HG02973 (cell line): ENCODE measurements around the gene FRMD3.

ENCODE experiments used
- ATAC-seq: cut with Tn5 transposase; IDR thresholded peaks from one replicate; pipeline ENCODE4 v1.9.1; 2021; ENCODE audit warnings: moderate library complexity; ENCODE audit not compliant: unreplicated experiment

FRMD3 gene

DNA sequence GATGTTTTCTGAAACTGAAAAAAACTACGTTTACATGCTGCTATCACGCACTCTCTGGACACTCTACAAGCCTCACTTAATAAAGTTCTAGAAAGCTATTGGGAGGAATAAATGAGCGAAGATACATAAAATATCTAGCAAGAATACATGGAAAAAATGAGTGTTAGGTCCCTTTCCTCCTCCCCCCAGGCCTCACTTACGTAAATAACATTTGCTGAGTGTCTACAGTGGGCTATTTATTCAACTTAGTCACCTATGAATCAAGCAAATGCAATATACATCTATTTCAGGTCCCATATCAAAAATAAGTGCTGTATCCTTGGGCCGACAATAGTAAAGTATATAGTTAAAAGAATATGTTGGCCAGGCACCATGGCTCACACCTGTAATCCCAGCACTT is 62.5 kb downstream of the FRMD3 start:
- no peak for ATAC-seq

DNA sequence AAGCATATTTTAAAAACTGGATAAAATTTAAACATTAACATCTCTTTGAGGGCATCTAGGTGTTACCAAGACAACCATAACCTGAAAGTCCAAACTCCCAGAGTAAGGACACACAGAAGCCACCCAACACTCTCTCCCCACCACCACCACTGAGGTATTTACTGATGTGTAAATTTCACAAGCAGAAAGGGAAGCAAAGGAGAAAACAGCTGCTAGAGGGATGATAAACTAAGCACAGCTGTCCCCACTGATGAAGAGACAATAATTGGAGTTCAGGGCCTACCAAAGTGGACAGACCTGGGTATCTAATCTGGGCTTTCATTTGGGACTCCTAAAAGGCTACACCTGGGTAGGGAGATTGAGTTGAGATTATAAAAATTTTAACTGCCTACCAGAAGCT is 63.6 kb downstream of the FRMD3 start:
- ATAC-seq, result no peak

DNA sequence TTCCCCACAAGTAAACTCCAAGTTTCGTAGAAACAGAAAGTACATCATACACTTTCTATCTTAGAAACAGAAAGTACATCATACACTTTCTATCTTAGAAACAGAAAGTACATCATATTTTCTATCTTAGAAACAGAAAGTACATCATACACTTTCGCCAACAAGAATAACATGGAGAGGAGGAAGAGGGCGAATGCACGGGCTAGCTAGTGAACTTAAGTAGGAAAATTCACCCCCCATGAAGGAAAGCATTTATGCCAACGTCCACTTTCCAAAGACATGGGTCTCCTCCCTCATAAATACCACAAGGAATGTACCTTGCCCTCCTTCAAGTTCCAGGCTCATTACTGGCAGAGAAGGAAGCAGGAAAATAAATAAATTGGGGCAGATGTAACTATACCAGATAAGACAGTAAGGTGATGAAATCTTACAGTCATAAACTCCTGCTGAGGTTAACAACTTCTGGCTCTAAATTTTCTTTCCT is 64.7 kb downstream of the FRMD3 start:
- peak; percentile 98 for ATAC-seq

DNA sequence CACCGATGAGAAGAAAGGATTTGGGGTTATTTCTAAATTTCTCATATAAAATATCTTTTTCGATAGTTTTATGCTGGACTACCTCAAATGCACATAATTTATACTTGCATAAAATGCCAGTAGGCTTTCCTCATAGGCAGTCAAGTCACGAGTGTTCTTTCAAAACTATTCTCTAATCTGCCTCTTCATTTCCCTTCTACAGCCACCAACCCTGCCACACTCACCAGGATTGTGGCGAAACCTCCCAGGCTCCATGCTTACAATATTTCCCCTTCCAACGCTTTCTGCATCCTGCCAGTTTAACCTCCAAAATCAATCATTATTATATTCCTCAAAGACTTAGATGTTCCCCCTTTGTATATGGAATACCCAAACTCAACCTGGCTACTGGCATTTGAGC is 65.4 kb downstream of the FRMD3 start:
- no peak for ATAC-seq

DNA sequence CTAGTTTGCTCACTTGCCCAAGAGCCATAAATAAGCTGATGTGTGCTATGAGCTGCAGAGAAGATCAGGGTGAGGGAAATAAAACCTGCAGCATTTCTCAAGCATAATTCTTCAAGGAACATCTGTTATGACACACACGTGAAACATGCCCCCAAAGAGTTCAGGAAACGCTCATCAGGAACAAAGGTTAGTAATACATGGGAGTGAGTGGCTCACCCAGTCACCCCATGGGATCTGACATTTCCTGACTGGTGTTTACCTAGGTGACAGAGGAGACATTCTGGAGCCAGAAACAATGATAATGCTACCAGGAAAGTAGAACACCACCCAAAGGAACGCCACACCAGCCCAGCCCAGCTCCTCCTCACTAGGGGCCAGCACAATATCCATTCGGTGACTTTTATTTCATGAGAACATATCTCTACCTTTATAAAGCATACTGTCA is 66.0 kb downstream of the FRMD3 start:
- no peak for ATAC-seq

DNA sequence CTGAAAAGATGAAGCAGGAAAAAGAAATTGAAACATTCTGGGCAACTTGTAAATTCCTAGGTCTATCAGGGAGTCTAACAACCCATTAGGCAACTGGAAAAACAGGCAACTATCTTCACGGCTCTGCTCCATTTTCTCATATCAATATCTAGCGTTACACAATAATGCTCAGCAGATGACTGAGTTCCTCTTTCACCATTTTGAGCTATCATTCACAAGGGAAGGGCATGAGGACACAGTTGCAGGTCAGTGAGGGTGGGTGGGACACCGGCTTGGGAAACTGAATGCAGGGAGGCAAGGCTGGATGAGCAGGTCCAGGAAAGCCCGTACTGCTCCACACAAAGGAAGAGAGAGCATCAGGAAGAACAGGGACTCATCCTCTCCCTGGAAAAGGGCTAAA is 67.0 kb downstream of the FRMD3 start:
- ATAC-seq, result no peak

DNA sequence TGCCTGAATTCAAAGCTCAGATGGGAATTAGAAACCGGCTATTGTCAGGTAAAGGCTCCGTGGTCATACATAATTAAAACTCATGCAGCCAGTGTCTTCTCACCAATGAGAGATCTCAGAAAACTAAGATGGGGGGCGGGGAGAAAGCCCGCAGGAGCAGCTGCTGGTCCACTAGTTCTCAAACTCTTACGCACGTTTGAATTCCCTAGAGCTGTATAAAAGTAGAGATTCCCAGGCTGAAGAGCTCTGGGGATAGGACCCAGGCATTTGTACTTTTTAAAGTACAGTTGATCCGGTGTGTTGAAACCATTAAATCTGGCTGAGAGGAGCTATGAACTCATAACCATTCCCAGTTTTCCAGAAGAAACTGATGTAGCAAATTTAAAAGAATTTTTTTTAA is 68.5 kb downstream of the FRMD3 start:
- ATAC-seq, result no peak

DNA sequence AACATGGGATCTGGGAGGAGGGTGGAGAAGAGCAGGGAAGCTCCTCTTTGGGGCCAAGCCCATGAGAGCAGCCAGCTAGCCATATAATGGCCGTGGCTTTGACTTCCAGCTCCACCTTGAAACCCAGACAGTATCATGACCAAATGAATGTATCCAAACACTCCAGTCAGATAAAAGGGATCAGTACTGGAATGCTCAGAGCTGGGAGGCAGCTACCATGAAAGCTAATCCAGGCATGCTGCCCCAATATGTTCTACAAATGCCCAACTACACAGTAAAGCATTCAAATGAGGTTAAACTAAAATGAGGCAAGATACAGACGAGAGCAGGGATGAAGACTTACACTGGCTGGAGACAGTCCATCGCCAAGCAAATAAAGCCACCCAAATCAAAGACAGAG is 69.4 kb downstream of the FRMD3 start:
- no peak for ATAC-seq

DNA sequence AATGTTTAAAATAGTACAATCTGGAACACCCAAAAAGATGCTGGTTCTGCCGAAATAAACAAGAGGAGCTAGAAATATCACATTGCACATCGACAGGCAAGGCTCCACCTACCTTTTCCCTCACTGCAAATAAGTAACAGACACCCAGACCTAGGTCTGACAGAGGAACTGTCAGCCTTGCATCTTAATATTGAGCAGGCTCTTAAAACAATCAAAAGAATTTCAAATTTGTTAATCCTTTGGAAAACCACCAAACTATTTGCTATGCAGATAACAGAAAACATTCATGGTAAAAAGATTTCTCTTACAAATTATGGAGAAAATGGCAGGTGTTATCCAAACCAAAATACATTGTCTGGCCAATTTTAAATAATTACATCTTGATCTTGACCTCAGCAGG is 71.3 kb downstream of the FRMD3 start:
- no peak for ATAC-seq

DNA sequence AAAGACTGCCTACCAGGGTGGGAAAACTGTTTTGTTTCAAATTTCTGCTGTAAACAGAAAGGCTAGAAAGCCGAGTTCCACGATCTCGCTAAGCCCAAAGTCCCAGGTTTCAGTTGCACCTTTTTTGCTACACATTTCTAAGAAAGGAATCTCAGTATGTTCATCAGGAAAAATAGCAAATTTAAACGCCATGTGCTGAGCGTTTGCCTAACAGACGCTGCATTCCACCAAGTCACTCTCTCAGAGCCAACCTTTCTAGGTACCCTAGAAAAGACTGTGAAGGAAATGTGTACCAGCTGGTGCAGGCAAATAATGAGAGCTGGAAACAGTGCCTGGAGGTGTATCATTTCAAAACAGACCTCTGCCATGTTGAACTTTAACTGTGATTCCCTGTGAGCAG is 71.8 kb downstream of the FRMD3 start:
- no peak for ATAC-seq

DNA sequence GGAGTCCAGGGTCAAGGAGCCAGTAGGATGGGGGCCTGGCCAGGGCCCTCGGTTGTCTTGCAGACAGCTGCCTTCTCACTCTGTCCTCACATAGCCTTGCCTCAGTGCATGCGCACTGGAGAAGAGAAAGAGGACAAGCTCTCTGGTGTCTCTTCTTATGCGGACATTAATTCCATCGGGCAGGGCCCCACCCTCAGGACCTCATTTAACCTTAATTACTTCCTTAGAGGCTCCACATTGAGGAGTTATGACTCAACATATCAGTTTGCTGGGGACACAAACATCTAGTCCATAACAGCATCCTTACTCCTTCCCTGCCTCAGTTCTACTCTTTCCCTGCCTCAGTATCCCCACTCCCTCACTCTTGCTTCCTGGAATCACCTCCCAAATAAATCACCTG is 78.4 kb downstream of the FRMD3 start:
- ATAC-seq, result no peak

DNA sequence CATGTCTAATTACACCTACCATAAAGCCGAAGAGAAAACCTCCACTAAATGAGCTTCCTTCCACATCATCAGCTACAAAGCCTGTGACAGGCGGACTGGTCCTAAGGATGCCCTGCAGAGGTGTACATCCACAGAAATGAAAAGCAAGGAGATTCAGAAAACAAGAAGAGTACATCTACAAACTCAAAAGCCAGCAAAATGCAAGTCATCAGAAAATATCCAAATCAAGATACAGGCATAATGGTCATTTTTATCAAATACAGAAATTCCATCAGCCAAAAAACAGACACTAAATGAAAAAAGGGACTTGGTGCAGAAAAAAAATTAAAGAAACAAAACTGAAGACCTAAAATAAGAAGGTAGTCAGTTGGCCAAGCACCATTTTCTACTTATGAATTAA is 79.7 kb downstream of the FRMD3 start:
- ATAC-seq, result no peak

DNA sequence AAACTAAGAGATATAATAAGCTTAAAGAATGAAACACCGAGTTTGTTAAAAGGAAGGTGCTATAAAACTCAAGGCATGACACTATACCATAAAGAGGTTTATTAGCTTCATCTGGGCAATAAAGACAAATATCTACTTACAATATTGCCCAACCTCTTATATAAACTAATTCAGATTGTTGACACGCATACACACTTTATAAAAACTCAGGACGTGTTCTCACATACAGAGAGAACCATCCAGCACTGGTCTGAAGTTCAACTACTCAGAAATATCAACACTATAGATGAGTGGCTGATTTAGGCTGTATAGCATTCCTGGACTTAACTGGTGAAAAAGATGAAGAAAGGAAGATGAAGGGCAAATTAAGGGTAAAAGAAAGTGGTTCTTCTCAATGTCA is 81.2 kb downstream of the FRMD3 start:
- ATAC-seq, result no peak

DNA sequence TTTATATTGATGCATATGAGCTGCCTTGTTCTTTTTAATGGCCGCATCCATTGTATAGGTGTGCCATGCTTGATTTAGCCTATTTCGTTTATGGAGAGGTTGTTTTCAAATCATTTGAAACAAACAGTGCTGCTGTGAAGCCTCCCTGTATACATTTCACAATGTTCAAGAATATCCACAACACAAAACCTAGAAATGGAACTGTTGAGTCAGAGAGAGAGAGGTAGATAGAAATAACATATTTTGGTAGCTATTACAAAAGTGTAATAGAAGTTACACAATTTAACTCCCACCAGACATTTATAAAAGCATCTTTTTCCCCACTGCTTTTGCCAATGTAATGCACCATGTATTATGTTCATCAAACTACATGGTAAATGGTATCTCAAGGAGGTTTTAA is 82.0 kb downstream of the FRMD3 start:
- no peak for ATAC-seq

DNA sequence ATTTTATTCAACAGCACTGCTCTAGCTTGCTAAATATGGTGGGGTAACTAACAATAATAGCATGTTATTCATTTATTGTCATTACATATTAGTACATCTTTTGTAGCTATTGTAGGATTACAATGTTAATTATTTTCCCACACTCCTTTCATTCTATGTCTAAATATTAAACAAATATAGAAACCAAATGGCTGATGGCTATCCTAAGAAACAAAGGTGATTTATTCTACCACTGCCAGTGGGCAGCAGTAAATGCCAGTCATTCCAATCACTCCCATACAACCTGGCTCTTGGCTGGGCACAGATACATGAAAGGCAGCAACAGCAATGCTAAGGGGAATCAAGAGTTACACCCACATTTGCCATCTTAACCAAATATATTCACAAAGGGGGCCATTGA is 84.1 kb downstream of the FRMD3 start:
- no peak for ATAC-seq

DNA sequence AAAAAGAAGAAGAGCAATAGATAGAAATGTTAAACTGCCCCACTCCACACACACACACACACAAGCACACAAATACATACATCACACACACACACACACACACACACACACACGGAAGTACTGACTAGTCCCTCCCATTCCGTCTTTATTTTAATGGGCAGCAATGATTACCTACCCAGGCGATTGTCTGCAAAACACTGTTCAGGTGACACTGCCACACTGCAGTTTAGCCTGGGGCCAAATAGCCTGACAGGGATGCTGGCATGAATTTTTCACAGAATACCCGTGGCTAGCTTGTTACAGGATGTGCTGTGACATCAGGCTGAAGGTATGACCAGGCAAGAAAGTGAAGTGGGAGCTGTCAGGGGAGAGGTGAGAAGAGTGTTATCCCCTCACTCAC is 86.9 kb downstream of the FRMD3 start:
- ATAC-seq, result no peak

DNA sequence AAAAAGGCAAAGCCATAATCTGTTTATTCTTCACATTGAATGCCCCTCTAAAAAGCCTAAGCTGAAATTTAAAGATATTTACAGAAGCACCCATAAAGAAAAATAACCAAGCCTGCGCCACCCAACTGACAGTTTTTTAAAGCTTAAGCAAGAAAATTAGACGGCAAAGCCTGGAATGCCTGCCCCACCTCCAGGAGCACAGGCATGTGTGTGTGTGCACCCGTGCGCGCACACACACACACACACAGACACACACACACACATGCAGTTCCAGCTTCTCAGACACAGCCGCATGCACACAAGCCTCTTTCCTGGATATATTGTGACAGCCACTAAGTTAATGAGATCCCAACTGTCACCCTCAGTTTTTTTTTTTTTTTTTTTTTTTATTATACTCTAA is 88.2 kb downstream of the FRMD3 start:
- no peak for ATAC-seq

DNA sequence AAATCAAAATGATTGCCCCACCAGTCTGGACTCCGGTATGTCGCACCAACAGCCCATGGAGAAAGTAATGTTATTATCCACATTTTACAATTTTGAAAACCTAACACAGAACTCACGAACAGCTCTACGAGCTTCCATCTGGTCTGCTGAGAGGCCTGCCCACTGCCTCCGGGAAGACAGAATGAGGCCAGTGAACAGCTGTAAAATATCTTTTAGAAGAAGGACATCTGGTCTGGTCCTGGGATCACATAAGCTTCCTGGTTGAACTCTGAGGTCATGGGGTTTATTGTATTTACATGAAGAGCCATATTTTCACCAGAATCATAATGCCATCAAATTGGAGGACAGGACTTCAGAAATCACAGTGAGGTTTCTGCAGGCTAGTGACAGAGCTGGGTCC is 89.0 kb downstream of the FRMD3 start:
- ATAC-seq, result no peak

DNA sequence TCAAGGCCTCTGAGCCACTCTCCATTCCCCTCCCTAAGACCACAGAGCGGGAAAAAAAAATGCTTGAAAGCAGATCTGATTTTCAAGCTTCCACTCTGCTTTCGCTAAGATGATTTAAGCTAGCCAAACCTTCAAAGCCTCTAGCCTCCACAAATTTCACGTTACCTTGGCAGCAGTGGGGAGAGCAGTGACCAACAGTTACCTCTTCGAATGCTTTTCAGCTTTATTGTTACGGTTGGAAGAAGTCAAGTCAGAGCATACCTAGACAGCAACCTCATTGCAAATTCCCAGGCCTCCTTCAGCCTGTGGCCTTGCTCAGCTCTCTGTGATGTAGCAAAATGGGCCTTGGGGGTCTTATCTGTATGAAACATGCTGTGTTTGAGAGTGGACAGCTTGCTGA is 89.6 kb downstream of the FRMD3 start:
- no peak for ATAC-seq

DNA sequence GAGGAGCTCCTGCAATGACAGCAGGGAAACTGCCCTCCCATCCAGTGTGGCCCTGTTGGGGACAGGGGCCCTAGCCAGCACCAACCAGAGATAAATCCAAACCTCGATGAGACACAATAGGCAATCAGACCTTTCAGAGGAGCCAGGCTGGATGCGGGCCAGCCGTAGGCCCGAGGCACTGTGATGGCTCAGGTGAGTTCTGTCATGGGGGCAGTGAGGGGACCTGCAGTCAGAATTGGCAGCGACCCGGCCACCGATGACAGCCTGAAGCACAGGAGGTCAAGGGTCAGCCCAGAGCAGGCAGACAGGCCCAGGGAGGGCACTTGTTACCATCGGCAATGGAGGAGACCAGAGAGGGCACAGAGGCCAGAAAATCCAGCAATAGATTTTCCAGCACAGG is 90.8 kb downstream of the FRMD3 start:
- no peak for ATAC-seq

DNA sequence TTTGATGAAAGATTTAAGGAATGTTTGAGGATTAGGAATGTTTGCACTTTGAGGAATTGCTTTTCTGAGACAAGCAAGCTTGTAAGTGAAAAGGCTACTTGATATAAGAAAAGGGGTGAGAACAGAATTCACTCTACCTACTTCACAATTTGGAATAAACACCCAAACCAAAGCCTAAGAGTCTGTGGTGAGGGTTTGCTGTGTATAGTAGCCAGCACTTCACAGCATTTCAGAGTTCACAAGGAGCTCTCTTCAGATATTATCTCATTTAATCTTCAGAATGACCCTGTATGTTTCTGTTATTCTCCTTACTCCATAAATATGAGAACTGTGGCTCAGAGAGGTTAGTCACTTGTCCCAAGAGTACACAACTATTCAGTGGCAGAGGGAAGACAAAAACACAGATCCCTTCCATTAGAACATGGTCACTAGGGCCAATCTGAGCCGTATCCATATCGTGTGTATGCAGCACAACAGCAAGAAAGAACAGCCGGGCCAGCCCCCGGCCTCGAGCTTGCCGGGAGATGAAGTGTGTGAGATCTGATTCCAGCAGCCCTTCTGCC is 92.4 kb downstream of the FRMD3 start:
- no peak for ATAC-seq

DNA sequence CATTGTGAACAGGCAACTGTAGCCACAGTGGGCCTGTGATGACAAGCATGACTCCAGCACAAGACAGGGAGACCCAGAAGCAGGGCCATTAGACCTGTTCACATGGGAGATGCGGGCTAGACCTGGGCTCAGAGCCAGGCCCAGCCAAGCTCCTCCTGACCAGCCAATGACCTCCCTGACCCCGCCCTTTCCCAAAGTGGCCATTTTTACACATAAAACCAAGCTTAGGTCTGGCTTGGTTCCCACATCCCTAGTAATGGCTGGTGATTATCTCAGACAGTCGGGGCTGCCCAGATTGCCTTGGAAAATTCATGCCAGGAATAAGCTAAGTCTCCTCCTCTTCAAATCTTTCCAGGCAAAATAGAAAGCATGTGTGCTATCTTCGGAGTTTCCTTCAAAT is 94.1 kb downstream of the FRMD3 start:
- ATAC-seq, result no peak

DNA sequence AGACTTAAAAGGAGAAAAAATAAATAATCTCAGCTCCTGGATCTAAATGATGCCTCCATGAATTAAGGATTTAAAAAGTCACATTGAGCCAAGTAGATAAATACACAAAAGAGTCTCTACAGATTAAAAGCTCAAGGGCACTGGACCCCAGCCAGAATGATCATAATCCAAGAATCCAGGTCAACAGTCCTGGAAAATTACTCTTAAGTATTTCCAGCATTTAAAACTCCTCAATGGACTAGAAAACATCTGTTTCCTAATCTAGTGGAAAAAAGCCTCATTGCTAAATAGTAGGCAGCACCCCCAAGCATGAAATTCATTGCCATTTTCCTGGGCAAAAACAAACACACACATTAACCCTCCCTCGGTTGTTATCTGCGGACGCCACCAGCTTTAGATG is 96.8 kb downstream of the FRMD3 start:
- ATAC-seq, result no peak

DNA sequence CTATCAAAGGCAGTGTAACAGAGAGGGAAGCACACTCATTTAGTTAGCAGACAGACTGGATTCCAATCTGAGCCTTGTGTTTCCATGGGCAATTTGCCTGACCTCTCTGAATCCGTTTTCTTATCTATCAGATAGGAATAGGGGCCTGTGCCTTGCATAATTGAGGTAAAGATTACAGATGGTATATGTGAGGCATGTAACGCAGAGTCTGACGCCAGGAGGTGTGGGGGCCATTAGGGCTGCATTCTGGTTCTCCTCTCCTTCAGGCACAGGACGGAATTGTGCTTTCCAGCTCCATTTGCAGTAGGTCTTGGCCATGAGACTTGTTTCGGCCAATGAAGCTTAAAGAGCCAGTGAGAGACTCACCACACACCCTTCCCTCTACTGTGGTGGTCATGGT is 97.6 kb downstream of the FRMD3 start:
- no peak for ATAC-seq
